Keratinocyte (primary cell): Measurements from ENCODE around the gene SESTD1. TPM values are rescaled to one million over a fixed set of nuclear protein-coding genes. Genes with fewer than 3 reads are reported as not detected.

Source experiments
- DNase-seq: peaks from one replicate; pipeline ENCODE4 v3.0.0-alpha.2; 2011; ENCODE audit warnings: low read depth, missing footprints, low spot score
- FAIRE-seq: peaks from 2 replicates; lab custom pipeline; 2011; peaks lifted over from hg19 to GRCh38; lab: Jason Lieb, UNC
- H2AFZ ChIP-seq: 2 replicates; pipeline ENCODE4 v1.6.0; 2012; ENCODE audit warnings: low read length, control low read depth, inconsistent platforms; ENCODE audit not compliant: control insufficient read depth
- H3K27ac ChIP-seq: 2 replicates; pipeline ENCODE4 v1.5.1; 2011; ENCODE audit warnings: low read length; ENCODE audit not compliant: control insufficient read depth, insufficient read depth
- H3K27me3 ChIP-seq: 3 replicates; pipeline ENCODE4 v1.6.0; 2011; ENCODE audit warnings: low read length; ENCODE audit not compliant: control insufficient read depth, insufficient read depth; ENCODE audit errors: extremely low read depth
- H3K36me3 ChIP-seq, 2 experiments: 2 replicates in 1 of 2; 3 replicates in 1 of 2; pipeline ENCODE4 v1.5.1; 2011; ENCODE audit warnings: low read length in 2 of 2, mild to moderate bottlenecking in 1 of 2; ENCODE audit not compliant: control insufficient read depth in 2 of 2, insufficient read depth in 2 of 2; ENCODE audit errors: extremely low read depth in 1 of 2
- H3K4me1 ChIP-seq: 3 replicates; pipeline ENCODE4 v1.5.1; 2011; ENCODE audit warnings: low read length; ENCODE audit not compliant: control insufficient read depth, insufficient read depth; ENCODE audit errors: extremely low read depth
- H3K4me2 ChIP-seq: 3 replicates; pipeline ENCODE4 v1.6.0; 2011; ENCODE audit warnings: low read depth, low read length; ENCODE audit not compliant: control insufficient read depth, insufficient read depth; ENCODE audit errors: extremely low read depth
- H3K4me3 ChIP-seq, 3 experiments: fragments of 200-600 bp in 1 of 3; sonication (generic) in 1 of 3; 2 replicates in 2 of 3; 3 replicates in 1 of 3; pipeline ENCODE4 v1.5.1; 2011 to 2016; ENCODE audit warnings: low read length in 3 of 3, mild to moderate bottlenecking in 3 of 3, control low read depth in 2 of 3, inconsistent platforms in 1 of 3, low read depth in 1 of 3, mixed read lengths in 1 of 3, mixed run types in 1 of 3, moderate library complexity in 1 of 3; ENCODE audit not compliant: control insufficient read depth in 2 of 3, insufficient read depth in 2 of 3; ENCODE audit errors: extremely low read depth in 1 of 3
- H3K79me2 ChIP-seq: 2 replicates; pipeline ENCODE4 v1.6.0; 2012; ENCODE audit warnings: low read length; ENCODE audit not compliant: control insufficient read depth, insufficient read depth
- H3K9ac ChIP-seq: 3 replicates; pipeline ENCODE4 v1.6.0; 2011; ENCODE audit warnings: low read length; ENCODE audit not compliant: control insufficient read depth, insufficient read depth; ENCODE audit errors: extremely low read depth
- H3K9me1 ChIP-seq: 3 replicates; pipeline ENCODE4 v1.6.0; 2011; ENCODE audit warnings: low read length; ENCODE audit not compliant: control insufficient read depth, insufficient read depth; ENCODE audit errors: extremely low read depth
- H3K9me3 ChIP-seq: 2 replicates; pipeline ENCODE4 v1.5.1; 2012; ENCODE audit warnings: low read depth, low read length; ENCODE audit not compliant: control insufficient read depth
- H4K20me1 ChIP-seq: 3 replicates; pipeline ENCODE4 v1.6.0; 2011; ENCODE audit warnings: low read length; ENCODE audit not compliant: control insufficient read depth, insufficient read depth; ENCODE audit errors: extremely low read depth
- EZH2 ChIP-seq: IDR thresholded peaks from one replicate; pipeline ENCODE4 v1.6.1; 2012; ENCODE audit warnings: inconsistent platforms, mild to moderate bottlenecking, low read length, moderate library complexity
- dilution Hi-C: fragments of 300-500 bp; cut with MboI; formaldehyde crosslinking; loops from one replicate; pipeline ENCODE4 v1.7.0; 2020; ENCODE audit warnings: low sequenced_read_pairs; ENCODE audit not compliant: extremely low pct_ligation_motif_present
- polyA plus RNA-seq, 5 experiments: library from polyadenylated mRNA; depleted of rRNA in 3 of 5; stranded (reverse) in 3 of 5; stranded (forward) in 1 of 5; unstranded in 1 of 5; fragments of >200 nt; gene quantifications; 1 replicate in 1 of 5; 2 replicates in 3 of 5; 3 replicates in 1 of 5; pipeline versions ENCODE4 v1.2.1 to v1.2.3, GENCODE V29; 2011 to 2012; ENCODE audit warnings: missing spikeins in 2 of 5, low read depth in 1 of 5, low replicate concordance in 1 of 5
- TF ChIP-seq, protein P1 (sequence below), 3 experiments: IDR thresholded peaks in 1 of 3; conservative IDR thresholded peaks in 1 of 3; optimal IDR thresholded peaks in 1 of 3; 2 replicates in 2 of 3; 3 replicates in 1 of 3; pipeline versions ENCODE3 to v1.5.1; 2011; ENCODE audit warnings: low read length in 3 of 3, mild to moderate bottlenecking in 3 of 3, moderate library complexity in 2 of 3, control low read depth in 1 of 3, inconsistent platforms in 1 of 3; ENCODE audit not compliant: insufficient read depth in 2 of 3; ENCODE audit errors: extremely low read depth in 1 of 3

SESTD1 gene
- polyA plus RNA-seq, 1 donor (not counting 4 experiments of a cell fraction or from before 2014, with no cell fraction given) = 22.3 TPM

DNA sequence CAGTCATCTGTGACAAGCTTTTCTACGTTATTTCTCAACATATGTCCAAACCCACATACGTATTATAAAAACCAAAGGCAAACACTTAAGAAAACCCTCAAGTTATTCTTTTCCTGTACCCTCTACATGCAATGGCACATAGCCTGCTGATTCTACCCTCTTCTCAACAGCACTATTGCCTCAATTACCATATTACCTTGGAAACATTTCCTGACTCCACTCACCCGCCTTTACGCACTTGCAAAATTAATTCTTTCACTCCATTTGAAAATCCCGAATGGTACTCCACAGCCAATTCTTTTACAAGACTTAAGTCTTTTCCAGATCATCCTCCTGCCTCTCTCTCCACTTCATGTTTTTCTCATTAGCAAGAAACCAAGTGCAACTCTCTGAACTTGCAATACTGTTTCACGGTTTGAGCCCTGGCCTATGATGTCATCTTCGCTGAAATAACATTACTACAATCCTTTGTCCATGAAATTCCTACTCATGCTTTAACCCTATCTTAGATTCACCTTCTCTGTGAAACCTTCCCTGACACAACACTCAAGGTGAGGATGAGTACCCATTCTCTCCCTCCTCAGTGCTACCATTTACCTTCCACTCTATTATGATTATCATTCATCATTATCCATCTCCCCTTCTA is 29.0 kb downstream of the SESTD1 start:
- no peaks in the 10 kb centered on the region for H4K20me1 ChIP-seq

DNA sequence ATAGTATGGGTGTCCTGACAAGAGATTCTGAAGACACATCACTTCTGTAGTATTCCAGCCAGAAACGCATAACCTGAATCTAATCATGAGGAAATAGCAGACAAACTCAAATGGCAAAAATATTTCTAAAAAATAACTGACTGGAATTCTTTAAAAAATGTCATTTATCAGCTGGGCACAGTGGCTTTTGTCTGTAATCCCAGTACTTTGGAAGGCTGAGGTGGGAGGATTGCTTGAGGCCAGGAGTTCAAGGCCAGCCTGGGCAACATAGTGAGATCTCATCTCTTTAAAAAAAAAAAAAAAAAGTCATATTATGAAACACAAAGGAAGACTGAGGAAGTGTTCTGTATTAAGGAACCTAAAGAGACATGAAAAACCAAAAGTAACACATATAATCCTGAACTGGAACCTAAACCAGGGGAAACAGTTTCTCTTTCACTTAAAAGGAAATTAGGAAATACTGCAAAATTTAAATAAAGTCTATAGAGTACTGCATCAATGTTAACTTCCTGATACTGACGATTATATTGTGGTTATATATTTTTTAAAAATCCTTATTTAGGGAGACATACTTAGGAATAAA is 29.9 kb downstream of the SESTD1 start:
- Histone ChIP-seq H3K27ac (no peak overlapping the region), H4K20me1 (no peaks in the 10 kb centered on the region), H3K9ac (no peak overlapping the region), H2AFZ (no peak overlapping the region), H3K4me1 (peaks cover 15% of the 10 kb centered on the region), H3K9me1 (no peaks in the 10 kb centered on the region), H3K4me2 (no peak overlapping the region), H3K27me3 (no peaks in the 10 kb centered on the region), H3K79me2 (peaks cover 48% of the 10 kb centered on the region), H3K4me3 (no peak overlapping the region), H3K36me3 (no peaks in the 10 kb centered on the region), H3K9me3 (no peaks in the 10 kb centered on the region)
- DNase-seq = no peak
- TF ChIP-seq, protein P1, sequence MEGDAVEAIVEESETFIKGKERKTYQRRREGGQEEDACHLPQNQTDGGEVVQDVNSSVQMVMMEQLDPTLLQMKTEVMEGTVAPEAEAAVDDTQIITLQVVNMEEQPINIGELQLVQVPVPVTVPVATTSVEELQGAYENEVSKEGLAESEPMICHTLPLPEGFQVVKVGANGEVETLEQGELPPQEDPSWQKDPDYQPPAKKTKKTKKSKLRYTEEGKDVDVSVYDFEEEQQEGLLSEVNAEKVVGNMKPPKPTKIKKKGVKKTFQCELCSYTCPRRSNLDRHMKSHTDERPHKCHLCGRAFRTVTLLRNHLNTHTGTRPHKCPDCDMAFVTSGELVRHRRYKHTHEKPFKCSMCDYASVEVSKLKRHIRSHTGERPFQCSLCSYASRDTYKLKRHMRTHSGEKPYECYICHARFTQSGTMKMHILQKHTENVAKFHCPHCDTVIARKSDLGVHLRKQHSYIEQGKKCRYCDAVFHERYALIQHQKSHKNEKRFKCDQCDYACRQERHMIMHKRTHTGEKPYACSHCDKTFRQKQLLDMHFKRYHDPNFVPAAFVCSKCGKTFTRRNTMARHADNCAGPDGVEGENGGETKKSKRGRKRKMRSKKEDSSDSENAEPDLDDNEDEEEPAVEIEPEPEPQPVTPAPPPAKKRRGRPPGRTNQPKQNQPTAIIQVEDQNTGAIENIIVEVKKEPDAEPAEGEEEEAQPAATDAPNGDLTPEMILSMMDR (optimal IDR thresholded peaks at IDR 0.05 in 1 of 3, IDR thresholded peaks at IDR 0.05 in 1 of 3, conservative IDR thresholded peaks at IDR 0.05 in 1 of 3; ENCODE audit: extremely low read depth in 1 of 3, insufficient read depth in 2 of 3, low read length in 3 of 3) = no peak
- TF ChIP-seq EZH2 = no peak
- FAIRE-seq = no peak
- dilution Hi-C loops = no loop called here

More for the DNA sequence above, 29.0 kb downstream of the SESTD1 start:
- FAIRE-seq (no peak), DNase-seq (no peak)
- H3K27ac ChIP-seq = no peak overlapping the region
- peaks cover 53% of the 10 kb centered on the region for H3K79me2 ChIP-seq
- H3K9ac ChIP-seq = no peak overlapping the region
- H3K4me1 ChIP-seq = peaks cover 17% of the 10 kb centered on the region
- no peak overlapping the region for H3K4me2 ChIP-seq
- H3K4me3 ChIP-seq = no peak overlapping the region
- no peak for TF ChIP-seq EZH2
- TF ChIP-seq, protein P1 (optimal IDR thresholded peaks at IDR 0.05 in 1 of 3, IDR thresholded peaks at IDR 0.05 in 1 of 3, conservative IDR thresholded peaks at IDR 0.05 in 1 of 3; ENCODE audit: extremely low read depth in 1 of 3, insufficient read depth in 2 of 3, low read length in 3 of 3) = no peak
- H2AFZ ChIP-seq = no peak overlapping the region
- no peaks in the 10 kb centered on the region for H3K36me3 ChIP-seq
- no peaks in the 10 kb centered on the region for H3K27me3 ChIP-seq
- no peaks in the 10 kb centered on the region for H3K9me1 ChIP-seq
- no peaks in the 10 kb centered on the region for H3K9me3 ChIP-seq
- dilution Hi-C loops = no loop called here
